GM21390 (cell line): ENCODE data around the gene IQGAP2.
"Not testable (repeated sequence)": the region's sequence is repeated elsewhere in the genome, so short reads cannot be mapped to it uniquely, and the experiment has no call there.

ENCODE experiments used
- ATAC-seq: cut with Tn5 transposase; IDR thresholded peaks from one replicate; pipeline ENCODE4 v1.9.1; 2021; ENCODE audit not compliant: unreplicated experiment

Gene IQGAP2

GRCh38 chr5:76497986-76498717 is 95.1 kb downstream of the IQGAP2 start:
- ATAC-seq, result no peak

- no peak for ATAC-seq
These were observed 96.5 kb downstream of the IQGAP2 start for GRCh38 chr5:76499507-76500161.

- no peak for ATAC-seq
These were observed 97.7 kb downstream of the IQGAP2 start for GRCh38 chr5:76500633-76501393.

GRCh38 chr5:76503929-76504328 is 100.8 kb downstream of the IQGAP2 start:
- no peak for ATAC-seq

GRCh38 chr5:76504901-76505564 is 101.9 kb downstream of the IQGAP2 start:
- no peak for ATAC-seq

- ATAC-seq, result no peak
These were observed 110.4 kb downstream of the IQGAP2 start for GRCh38 chr5:76513476-76513875.

- no peak for ATAC-seq
These were observed 111.2 kb downstream of the IQGAP2 start for GRCh38 chr5:76514292-76514691.

- ATAC-seq, result no peak
These were observed 111.6 kb downstream of the IQGAP2 start for GRCh38 chr5:76514713-76515112.

- ATAC-seq, result no peak
These were observed 114.2 kb downstream of the IQGAP2 start for GRCh38 chr5:76517334-76517733.

GRCh38 chr5:76518246-76518645 is 115.2 kb downstream of the IQGAP2 start:
- ATAC-seq, result not testable (repeated sequence)

GRCh38 chr5:76521240-76521758 is 118.2 kb downstream of the IQGAP2 start:
- ATAC-seq, result peak; percentile 85

- no peak for ATAC-seq
These were observed 119.2 kb downstream of the IQGAP2 start for GRCh38 chr5:76522103-76522935.

GRCh38 chr5:76524101-76524835 is 121.2 kb downstream of the IQGAP2 start:
- no peak for ATAC-seq

- no peak for ATAC-seq
These were observed 121.8 kb downstream of the IQGAP2 start for GRCh38 chr5:76524868-76525267.

- no peak for ATAC-seq
These were observed 122.9 kb downstream of the IQGAP2 start for GRCh38 chr5:76525956-76526355.

- ATAC-seq, result no peak
These were observed 124.0 kb downstream of the IQGAP2 start for GRCh38 chr5:76526950-76527583.

GRCh38 chr5:76527685-76528161 is 124.6 kb downstream of the IQGAP2 start:
- no peak for ATAC-seq

GRCh38 chr5:76528547-76529331 is 125.7 kb downstream of the IQGAP2 start:
- no peak for ATAC-seq
